Measurements from ENCODE around the gene ZNF532. TPM values are rescaled to one million over a fixed set of nuclear protein-coding genes. Genes with fewer than 3 reads are reported as not detected.

ZNF532 gene
- total and polyA plus RNA-seq, 12 donors: 11.6 to 34.8 (median 22.6) TPM

- WGBS, 4 donors: 83 to 97% (median 84%) methylated on average over 4 of the region's 4 CpGs
- TF ChIP-seq CTCF (IDR thresholded peaks at IDR 0.05): no peak
- no peak for TF ChIP-seq POLR2A (IDR thresholded peaks at IDR 0.05)
- Histone ChIP-seq H3K27ac (no peak overlapping the region), H3K9me3 (replicated peaks in 1 of 3) (no peaks in the 10 kb centered on the region), H3K4me1 (replicated peaks in 1 of 2) (peaks cover 6 to 10% of the 10 kb centered on the region in 2 donors), H3K4me3 (no peak overlapping the region), H3K36me3 (replicated peaks in 1 of 2) (no peaks in the 10 kb centered on the region), H3K27me3 (no peaks in the 10 kb centered on the region)
- intact Hi-C loops (cut with DNase I): no loop called here
- DNase-seq: peak in 1 of 7 donors; percentile 29
These were observed 91.1 kb downstream of the ZNF532 start for GRCh38 chr18:58955738-58956137.

- Histone ChIP-seq H3K36me3 (replicated peaks in 1 of 2) (no peaks in the 10 kb centered on the region), H3K27ac (no peak overlapping the region), H3K27me3 (no peaks in the 10 kb centered on the region), H3K9me3 (replicated peaks in 1 of 3) (no peaks in the 10 kb centered on the region), H3K4me1 (replicated peaks in 1 of 2) (peaks cover 5% of the 10 kb centered on the region in 2 donors), H3K4me3 (no peak overlapping the region)
- intact Hi-C loops (cut with DNase I): no loop called here
- no peak for TF ChIP-seq POLR2A (IDR thresholded peaks at IDR 0.05)
- TF ChIP-seq CTCF (IDR thresholded peaks at IDR 0.05): no peak
- no peak for DNase-seq
- WGBS, 4 donors: 92 to 96% (median 95%) methylated on average over 3 of the region's 3 CpGs
These were observed 94.0 kb downstream of the ZNF532 start for GRCh38 chr18:58958628-58959027.

GRCh38 chr18:58960508-58960907 is 95.8 kb downstream of the ZNF532 start:
- Histone ChIP-seq H3K36me3 (replicated peaks in 1 of 2) (no peaks in the 10 kb centered on the region), H3K9me3 (replicated peaks in 1 of 3) (no peaks in the 10 kb centered on the region), H3K4me1 (replicated peaks in 1 of 2) (no peaks in the 10 kb centered on the region), H3K27me3 (no peaks in the 10 kb centered on the region), H3K27ac (no peak overlapping the region), H3K4me3 (no peak overlapping the region)
- WGBS, 4 donors: 86 to 100% (median 95%) methylated on average over 1 of the region's 1 CpG
- TF ChIP-seq CTCF (IDR thresholded peaks at IDR 0.05) (no peak), POLR2A (IDR thresholded peaks at IDR 0.05) (no peak)
- intact Hi-C loops (cut with DNase I): no loop called here
- no peak for DNase-seq

- Histone ChIP-seq H3K9me3 (replicated peaks in 1 of 3) (no peaks in the 10 kb centered on the region), H3K27me3 (no peaks in the 10 kb centered on the region), H3K27ac (no peak overlapping the region), H3K4me1 (replicated peaks in 1 of 2) (peaks cover 0 to 6% of the 10 kb centered on the region in 2 donors), H3K4me3 (no peak overlapping the region), H3K36me3 (replicated peaks in 1 of 2) (no peaks in the 10 kb centered on the region)
- intact Hi-C loops (cut with DNase I): no loop called here
- TF ChIP-seq CTCF (IDR thresholded peaks at IDR 0.05) (no peak), POLR2A (IDR thresholded peaks at IDR 0.05) (no peak)
- 95% methylated on average over 14 of the region's 14 CpGs for WGBS, 4 donors
- no peak for DNase-seq
These were observed 96.5 kb downstream of the ZNF532 start for GRCh38 chr18:58960946-58961722.
